ENCODE measurements around the gene TECPR2.

DNA sequence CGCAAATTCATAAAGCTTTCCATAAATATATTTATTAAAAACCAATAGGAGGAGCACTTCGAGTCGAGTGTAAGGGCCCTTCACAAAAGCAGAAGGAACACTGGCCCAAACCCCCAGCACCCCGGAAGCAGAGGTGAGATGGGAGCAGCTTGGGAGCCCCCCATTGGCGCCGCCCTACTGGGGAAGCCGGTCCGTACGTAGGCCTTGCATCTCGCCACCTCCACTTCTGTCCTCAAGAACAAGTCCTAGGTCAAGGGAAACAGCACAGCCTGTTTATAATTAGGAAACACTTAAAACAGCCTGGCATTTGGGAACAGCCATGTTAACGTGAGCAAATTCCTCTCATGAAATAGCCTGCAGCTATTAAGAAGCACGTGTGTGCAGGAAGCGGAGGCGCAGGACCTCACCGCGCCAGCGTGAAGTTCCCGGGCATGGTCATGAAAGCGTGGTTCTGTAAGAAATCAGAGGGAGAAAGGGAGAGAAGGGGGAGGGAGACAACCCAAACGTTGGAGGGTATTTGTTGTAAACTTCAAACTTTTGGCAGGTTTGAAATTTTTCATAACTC, 139.1 kb downstream of the TECPR2 start:
- TF ChIP-seq FOXM1 (IDR thresholded peaks at IDR 0.05; ENCODE audit: low read depth, low read length) (no peak), CTCF (IDR thresholded peaks at IDR 0.05 in 2 of 3, conservative IDR thresholded peaks at IDR 0.05 in 1 of 3; ENCODE audit: control insufficient read depth in 2 of 3, extremely low read depth in 1 of 3, insufficient read depth in 1 of 3, low read depth in 3 of 3, low read length in 3 of 3) (0 out of 6 replicates have a peak, but pooled peaks of 1 of the 3 experiments have one; percentile 13), ELK1 (IDR thresholded peaks at IDR 0.05; ENCODE audit: low read depth, low read length) (no peak), CHD2 (IDR thresholded peaks at IDR 0.05; ENCODE audit: borderline replicate concordance, low read depth, low read length) (no peak), RB1 (IDR thresholded peaks at IDR 0.05; ENCODE audit: borderline replicate concordance) (no peak), TCF3 (IDR thresholded peaks at IDR 0.05; ENCODE audit: borderline replicate concordance, insufficient read depth, low read depth, low read length) (no peak), HCFC1 (IDR thresholded peaks at IDR 0.05; ENCODE audit: low read length) (no peak), REST (IDR thresholded peaks at IDR 0.05; ENCODE audit: low read depth, low read length) (no peak), POLR2AphosphoS5 (IDR thresholded peaks at IDR 0.05; ENCODE audit: low read length) (no peak)

Data from GM12878 (cell line).